SJSA1 (cell line): ENCODE data around the gene ACVRL1. TPM values are rescaled to one million over a fixed set of nuclear protein-coding genes. Genes with fewer than 3 reads are reported as not detected.

Experiments used
- DNase-seq, 2 experiments: peaks; one replicate each; pipeline ENCODE4 v3.0.0-alpha.2; 2015 to 2020; ENCODE audit warnings: low spot score in 2 of 2, low read depth in 1 of 2
- H3K27ac ChIP-seq: fragments of 250-450 bp; sonication (Bioruptor Pico); 2 replicates; pipeline ENCODE4 v1.5.1; 2020; ENCODE audit warnings: mild to moderate bottlenecking, moderate library complexity
- H3K27me3 ChIP-seq: fragments of 250-450 bp; sonication (Bioruptor Pico); replicated peaks from 2 replicates; pipeline ENCODE4 v1.5.1; 2020; ENCODE audit warnings: mild to moderate bottlenecking, moderate library complexity
- H3K36me3 ChIP-seq: fragments of 250-450 bp; sonication (Bioruptor Pico); 2 replicates; pipeline ENCODE4 v1.5.1; 2020; ENCODE audit warnings: mild to moderate bottlenecking
- H3K4me1 ChIP-seq: fragments of 250-450 bp; sonication (Bioruptor Pico); replicated peaks from 2 replicates; pipeline ENCODE4 v1.6.1; 2021; ENCODE audit warnings: mild to moderate bottlenecking
- H3K4me3 ChIP-seq: fragments of 250-450 bp; sonication (Bioruptor Pico); 2 replicates; pipeline ENCODE4 v1.5.1; 2020; ENCODE audit warnings: mild to moderate bottlenecking
- H3K9me3 ChIP-seq: fragments of 250-450 bp; sonication (Bioruptor Pico); replicated peaks from 2 replicates; pipeline ENCODE4 v1.5.1; 2020; ENCODE audit warnings: mild to moderate bottlenecking
- total RNA-seq: library from RNA; depleted of rRNA; stranded (reverse); fragments of >200 nt; shearing (Covaris generic); gene quantifications from 2 replicates; pipeline ENCODE4 v1.2.3, GENCODE V29; 2014

The ACVRL1 gene
- total RNA-seq, 1 experiment from 2014 or later: 23.3 TPM

GRCh38 chr12:51922762-51923505 lies 15.6 kb downstream of the ACVRL1 start:
- Histone ChIP-seq H3K9me3 (no peaks in the 10 kb centered on the region), H3K4me3 (no peak overlapping the region), H3K27me3 (no peaks in the 10 kb centered on the region), H3K4me1 (no peaks in the 10 kb centered on the region), H3K27ac (no peak overlapping the region), H3K36me3 (no peaks in the 10 kb centered on the region)
- no peak for DNase-seq

GRCh38 chr12:51923506-51924365 lies 16.4 kb downstream of the ACVRL1 start:
- no peak overlapping the region for H3K4me3 ChIP-seq
- no peaks in the 10 kb centered on the region for H3K9me3 ChIP-seq
- H3K27me3 ChIP-seq: no peaks in the 10 kb centered on the region
- DNase-seq: no peak
- H3K4me1 ChIP-seq: no peaks in the 10 kb centered on the region
- H3K27ac ChIP-seq: no peak overlapping the region
- no peaks in the 10 kb centered on the region for H3K36me3 ChIP-seq

- no peaks in the 10 kb centered on the region for H3K9me3 ChIP-seq
- no peaks in the 10 kb centered on the region for H3K27me3 ChIP-seq
- H3K27ac ChIP-seq: no peak overlapping the region
- H3K4me3 ChIP-seq: no peak overlapping the region
- H3K36me3 ChIP-seq: no peaks in the 10 kb centered on the region
- DNase-seq: no peak
- H3K4me1 ChIP-seq: no peaks in the 10 kb centered on the region
Observed at GRCh38 chr12:51924551-51925319, 17.4 kb downstream of the ACVRL1 start.

GRCh38 chr12:51925346-51926063 lies 18.2 kb downstream of the ACVRL1 start:
- no peak overlapping the region for H3K4me3 ChIP-seq

GRCh38 chr12:51926064-51926632 lies 18.8 kb downstream of the ACVRL1 start:
- no peak overlapping the region for H3K4me3 ChIP-seq
- no peaks in the 10 kb centered on the region for H3K4me1 ChIP-seq
- no peaks in the 10 kb centered on the region for H3K36me3 ChIP-seq
- no peaks in the 10 kb centered on the region for H3K27me3 ChIP-seq
- no peak overlapping the region for H3K27ac ChIP-seq
- H3K9me3 ChIP-seq: no peaks in the 10 kb centered on the region
- no peak for DNase-seq

More at GRCh38 chr12:51925346-51926063, 18.2 kb downstream of the ACVRL1 start:
- no peaks in the 10 kb centered on the region for H3K36me3 ChIP-seq
- no peaks in the 10 kb centered on the region for H3K4me1 ChIP-seq
- H3K27me3 ChIP-seq: no peaks in the 10 kb centered on the region
- no peaks in the 10 kb centered on the region for H3K9me3 ChIP-seq
- H3K27ac ChIP-seq: no peak overlapping the region
- DNase-seq: no peak

GRCh38 chr12:51926718-51927117 lies 19.4 kb downstream of the ACVRL1 start:
- no peaks in the 10 kb centered on the region for H3K36me3 ChIP-seq
- no peaks in the 10 kb centered on the region for H3K27me3 ChIP-seq
- no peak overlapping the region for H3K4me3 ChIP-seq
- DNase-seq: no peak
- no peaks in the 10 kb centered on the region for H3K9me3 ChIP-seq
- no peaks in the 10 kb centered on the region for H3K4me1 ChIP-seq
- no peak overlapping the region for H3K27ac ChIP-seq

- H3K27ac ChIP-seq: no peak overlapping the region
- no peaks in the 10 kb centered on the region for H3K9me3 ChIP-seq
- no peaks in the 10 kb centered on the region for H3K27me3 ChIP-seq
- DNase-seq: no peak
- H3K4me3 ChIP-seq: no peak overlapping the region
- no peaks in the 10 kb centered on the region for H3K36me3 ChIP-seq
- H3K4me1 ChIP-seq: no peaks in the 10 kb centered on the region
Observed at GRCh38 chr12:51932218-51933076, 25.1 kb downstream of the ACVRL1 start.

- Histone ChIP-seq H3K9me3 (no peaks in the 10 kb centered on the region), H3K27me3 (peaks cover 3% of the 10 kb centered on the region; the same call in 1 of the 2 replicates), H3K4me3 (no peak overlapping the region), H3K4me1 (no peaks in the 10 kb centered on the region), H3K27ac (no peak overlapping the region), H3K36me3 (no peaks in the 10 kb centered on the region)
- no peak for DNase-seq
Observed at GRCh38 chr12:51934080-51934479, 26.8 kb downstream of the ACVRL1 start.

GRCh38 chr12:51937926-51938325 lies 30.6 kb downstream of the ACVRL1 start:
- no peaks in the 10 kb centered on the region for H3K9me3 ChIP-seq
- H3K4me3 ChIP-seq: no peak overlapping the region
- no peak overlapping the region for H3K27ac ChIP-seq
- DNase-seq: no peak
- H3K36me3 ChIP-seq: no peaks in the 10 kb centered on the region
- H3K27me3 ChIP-seq: peaks cover 5% of the 10 kb centered on the region; the same call in 1 of the 2 replicates
- H3K4me1 ChIP-seq: no peaks in the 10 kb centered on the region

- H3K4me3 ChIP-seq: no peak overlapping the region
- peaks cover 5% of the 10 kb centered on the region; the same call in 1 of the 2 replicates for H3K27me3 ChIP-seq
- H3K36me3 ChIP-seq: no peaks in the 10 kb centered on the region
- H3K4me1 ChIP-seq: no peaks in the 10 kb centered on the region
- no peaks in the 10 kb centered on the region for H3K9me3 ChIP-seq
- no peak for DNase-seq
- H3K27ac ChIP-seq: no peak overlapping the region
Observed at GRCh38 chr12:51938726-51939125, 31.4 kb downstream of the ACVRL1 start.

GRCh38 chr12:51941011-51941581 lies 33.8 kb downstream of the ACVRL1 start:
- Histone ChIP-seq H3K27ac (no peak overlapping the region), H3K36me3 (no peaks in the 10 kb centered on the region), H3K4me1 (no peaks in the 10 kb centered on the region), H3K9me3 (0 out of 2 replicates have a peak, but pooled peaks cover 3% of the 10 kb centered on the region), H3K4me3 (no peak overlapping the region), H3K27me3 (peaks cover 5% of the 10 kb centered on the region; the same call in 1 of the 2 replicates)
- no peak for DNase-seq

GRCh38 chr12:51941604-51942003 lies 34.3 kb downstream of the ACVRL1 start:
- no peak overlapping the region for H3K27ac ChIP-seq
- 0 out of 2 replicates have a peak, but pooled peaks cover 4% of the 10 kb centered on the region for H3K9me3 ChIP-seq
- H3K27me3 ChIP-seq: peaks cover 5% of the 10 kb centered on the region; the same call in 1 of the 2 replicates
- DNase-seq: no peak
- H3K4me1 ChIP-seq: no peaks in the 10 kb centered on the region
- H3K4me3 ChIP-seq: no peak overlapping the region
- H3K36me3 ChIP-seq: no peaks in the 10 kb centered on the region
